ENCODE measurements around the gene CHIC2. TPM values are rescaled to one million over a fixed set of nuclear protein-coding genes. Genes with fewer than 3 reads are reported as not detected.

Gene CHIC2
- polyA plus RNA-seq, 1 donor from 2014 or later, result 58.5 TPM

DNA sequence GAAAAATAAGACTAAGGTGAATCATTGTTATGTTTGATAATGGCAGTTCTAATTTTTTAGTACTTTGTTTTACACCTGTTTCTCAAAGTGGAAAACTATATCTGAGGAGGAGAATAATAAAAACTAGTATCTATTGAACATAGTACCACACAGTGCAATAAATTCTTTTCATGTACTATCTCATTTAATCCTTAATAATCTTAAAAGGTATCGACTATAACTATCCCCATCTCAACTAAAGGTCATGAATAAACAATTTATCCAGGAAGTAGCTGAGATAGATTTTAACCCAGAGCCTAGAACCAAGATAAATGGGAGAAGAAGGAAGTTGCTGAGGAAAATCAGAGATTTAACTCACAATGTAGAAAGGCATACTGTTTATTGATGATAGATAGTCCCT, 2.5 kb downstream of the CHIC2 start:
- Histone ChIP-seq H3K36me3 (ENCODE audit: insufficient read depth, low read length) (no peaks in the 10 kb centered on the region), H3K9me3 (ENCODE audit: low read length) (no peaks in the 10 kb centered on the region), H2AFZ (ENCODE audit: low read depth, low read length) (no peak overlapping the region), H3K9me2 (ENCODE audit: insufficient read depth, low read length) (no peaks in the 10 kb centered on the region), H3K4me2 (ENCODE audit: low read length) (peak overlapping the region; percentile 99), H3K4me3 (ENCODE audit: low read length) (peak overlapping the region; percentile 95), H3K27ac (ENCODE audit: low read length) (no peak overlapping the region), H3K27me3 (ENCODE audit: insufficient read depth, low read depth, low read length) (no peaks in the 10 kb centered on the region), H3F3A (ENCODE audit: insufficient read depth, low read length, poor library complexity, severe bottlenecking) (no peaks in the 10 kb centered on the region), H3K9ac (ENCODE audit: low read length) (no peak overlapping the region), H3K79me2 (replicated peaks; ENCODE audit: insufficient read depth, low read length) (peaks cover 70% of the 10 kb centered on the region), H4K20me1 (ENCODE audit: insufficient read depth) (no peaks in the 10 kb centered on the region)
- TF ChIP-seq TAF1 (IDR thresholded peaks at IDR 0.05; ENCODE audit: low read depth) (no peak), EZH2 (IDR thresholded peaks at IDR 0.05; ENCODE audit: borderline replicate concordance, insufficient read depth, low read length, poor library complexity, severe bottlenecking) (no peak), SMC3 (conservative IDR thresholded peaks at IDR 0.05; ENCODE audit: poor library complexity) (no peak), MXI1 (conservative IDR thresholded peaks at IDR 0.05; ENCODE audit: poor library complexity, severe bottlenecking) (no peak), RAD21 (conservative IDR thresholded peaks at IDR 0.05) (no peak), EP300 (conservative IDR thresholded peaks at IDR 0.05; ENCODE audit: poor library complexity, severe bottlenecking) (no peak)
- TF ChIP-seq, protein P1, sequence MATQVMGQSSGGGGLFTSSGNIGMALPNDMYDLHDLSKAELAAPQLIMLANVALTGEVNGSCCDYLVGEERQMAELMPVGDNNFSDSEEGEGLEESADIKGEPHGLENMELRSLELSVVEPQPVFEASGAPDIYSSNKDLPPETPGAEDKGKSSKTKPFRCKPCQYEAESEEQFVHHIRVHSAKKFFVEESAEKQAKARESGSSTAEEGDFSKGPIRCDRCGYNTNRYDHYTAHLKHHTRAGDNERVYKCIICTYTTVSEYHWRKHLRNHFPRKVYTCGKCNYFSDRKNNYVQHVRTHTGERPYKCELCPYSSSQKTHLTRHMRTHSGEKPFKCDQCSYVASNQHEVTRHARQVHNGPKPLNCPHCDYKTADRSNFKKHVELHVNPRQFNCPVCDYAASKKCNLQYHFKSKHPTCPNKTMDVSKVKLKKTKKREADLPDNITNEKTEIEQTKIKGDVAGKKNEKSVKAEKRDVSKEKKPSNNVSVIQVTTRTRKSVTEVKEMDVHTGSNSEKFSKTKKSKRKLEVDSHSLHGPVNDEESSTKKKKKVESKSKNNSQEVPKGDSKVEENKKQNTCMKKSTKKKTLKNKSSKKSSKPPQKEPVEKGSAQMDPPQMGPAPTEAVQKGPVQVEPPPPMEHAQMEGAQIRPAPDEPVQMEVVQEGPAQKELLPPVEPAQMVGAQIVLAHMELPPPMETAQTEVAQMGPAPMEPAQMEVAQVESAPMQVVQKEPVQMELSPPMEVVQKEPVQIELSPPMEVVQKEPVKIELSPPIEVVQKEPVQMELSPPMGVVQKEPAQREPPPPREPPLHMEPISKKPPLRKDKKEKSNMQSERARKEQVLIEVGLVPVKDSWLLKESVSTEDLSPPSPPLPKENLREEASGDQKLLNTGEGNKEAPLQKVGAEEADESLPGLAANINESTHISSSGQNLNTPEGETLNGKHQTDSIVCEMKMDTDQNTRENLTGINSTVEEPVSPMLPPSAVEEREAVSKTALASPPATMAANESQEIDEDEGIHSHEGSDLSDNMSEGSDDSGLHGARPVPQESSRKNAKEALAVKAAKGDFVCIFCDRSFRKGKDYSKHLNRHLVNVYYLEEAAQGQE (IDR thresholded peaks at IDR 0.05; ENCODE audit: borderline replicate concordance), result no peak

GRCh38 chr4:54061067-54061466, 3.3 kb downstream of the CHIC2 start:
- no peak for TF ChIP-seq RAD21 (conservative IDR thresholded peaks at IDR 0.05)
- TF ChIP-seq, protein P1 (IDR thresholded peaks at IDR 0.05; ENCODE audit: borderline replicate concordance), result no peak
- TF ChIP-seq EZH2 (IDR thresholded peaks at IDR 0.05; ENCODE audit: borderline replicate concordance, insufficient read depth, low read length, poor library complexity, severe bottlenecking), result no peak
- TF ChIP-seq, protein P2, sequence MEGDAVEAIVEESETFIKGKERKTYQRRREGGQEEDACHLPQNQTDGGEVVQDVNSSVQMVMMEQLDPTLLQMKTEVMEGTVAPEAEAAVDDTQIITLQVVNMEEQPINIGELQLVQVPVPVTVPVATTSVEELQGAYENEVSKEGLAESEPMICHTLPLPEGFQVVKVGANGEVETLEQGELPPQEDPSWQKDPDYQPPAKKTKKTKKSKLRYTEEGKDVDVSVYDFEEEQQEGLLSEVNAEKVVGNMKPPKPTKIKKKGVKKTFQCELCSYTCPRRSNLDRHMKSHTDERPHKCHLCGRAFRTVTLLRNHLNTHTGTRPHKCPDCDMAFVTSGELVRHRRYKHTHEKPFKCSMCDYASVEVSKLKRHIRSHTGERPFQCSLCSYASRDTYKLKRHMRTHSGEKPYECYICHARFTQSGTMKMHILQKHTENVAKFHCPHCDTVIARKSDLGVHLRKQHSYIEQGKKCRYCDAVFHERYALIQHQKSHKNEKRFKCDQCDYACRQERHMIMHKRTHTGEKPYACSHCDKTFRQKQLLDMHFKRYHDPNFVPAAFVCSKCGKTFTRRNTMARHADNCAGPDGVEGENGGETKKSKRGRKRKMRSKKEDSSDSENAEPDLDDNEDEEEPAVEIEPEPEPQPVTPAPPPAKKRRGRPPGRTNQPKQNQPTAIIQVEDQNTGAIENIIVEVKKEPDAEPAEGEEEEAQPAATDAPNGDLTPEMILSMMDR (IDR thresholded peaks at IDR 0.05; ENCODE audit: poor library complexity, severe bottlenecking), result no peak
- TF ChIP-seq MXI1 (conservative IDR thresholded peaks at IDR 0.05; ENCODE audit: poor library complexity, severe bottlenecking), result no peak
- no peak for TF ChIP-seq TAF1 (IDR thresholded peaks at IDR 0.05; ENCODE audit: low read depth)
- TF ChIP-seq EP300 (conservative IDR thresholded peaks at IDR 0.05; ENCODE audit: poor library complexity, severe bottlenecking), result no peak
- no peak for TF ChIP-seq POLR2AphosphoS5 (IDR thresholded peaks at IDR 0.05)
- TF ChIP-seq SMC3 (conservative IDR thresholded peaks at IDR 0.05; ENCODE audit: poor library complexity), result no peak
- Histone ChIP-seq H3K36me3 (ENCODE audit: insufficient read depth, low read length) (no peaks in the 10 kb centered on the region), H3K27me3 (ENCODE audit: insufficient read depth, low read depth, low read length) (no peaks in the 10 kb centered on the region), H3K27ac (ENCODE audit: low read length) (no peak overlapping the region), H3K9ac (ENCODE audit: low read length) (no peak overlapping the region), H3K4me3 (ENCODE audit: low read length) (peak overlapping the region; percentile 95), H3K9me2 (ENCODE audit: insufficient read depth, low read length) (no peaks in the 10 kb centered on the region), H3K4me2 (ENCODE audit: low read length) (peak overlapping the region; percentile 44), H2AFZ (ENCODE audit: low read depth, low read length) (no peak overlapping the region), H3K9me3 (ENCODE audit: low read length) (no peaks in the 10 kb centered on the region), H3F3A (ENCODE audit: insufficient read depth, low read length, poor library complexity, severe bottlenecking) (no peaks in the 10 kb centered on the region), H3K79me2 (replicated peaks; ENCODE audit: insufficient read depth, low read length) (peaks cover 78% of the 10 kb centered on the region), H4K20me1 (ENCODE audit: insufficient read depth) (no peaks in the 10 kb centered on the region)
